GM21381 (cell line): ENCODE data around the gene ETNPPL.

Experiments
- ATAC-seq: cut with Tn5 transposase; IDR thresholded peaks from one replicate; pipeline ENCODE4 v1.9.1; 2021; ENCODE audit warnings: mild to moderate bottlenecking, moderate library complexity; ENCODE audit not compliant: unreplicated experiment

The ETNPPL gene

DNA sequence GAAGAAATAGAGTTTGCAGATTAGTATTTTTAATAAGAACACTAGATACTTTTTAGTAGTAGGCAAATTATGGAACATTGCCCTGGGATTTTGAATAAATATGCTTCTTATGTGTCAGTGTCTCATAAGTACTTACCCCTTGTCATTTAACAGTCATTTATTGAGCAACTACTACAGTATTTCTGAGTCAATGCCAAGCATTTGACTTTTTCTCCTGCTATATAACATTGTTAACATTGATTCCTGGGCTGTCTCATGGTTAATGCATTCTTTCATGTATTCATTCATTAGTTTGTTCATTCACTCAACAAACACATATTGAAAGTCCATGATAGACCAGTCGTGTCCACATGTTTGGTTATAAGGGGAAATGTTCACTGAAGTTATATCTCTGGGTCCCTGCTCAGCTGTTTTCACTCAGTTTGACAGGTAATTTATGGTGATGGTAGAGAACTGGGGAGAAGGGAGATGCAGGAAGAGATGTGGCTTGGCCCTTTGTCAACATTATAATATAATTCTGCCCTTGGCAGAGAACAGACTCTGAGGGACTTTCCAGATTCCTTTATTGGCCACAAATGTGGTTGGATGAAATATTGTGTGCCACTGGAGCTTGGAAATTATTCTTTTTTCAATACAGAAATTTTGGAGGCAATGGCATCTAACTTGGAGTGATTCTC lies 62.6 kb downstream of the ETNPPL start:
- ATAC-seq: no peak

DNA sequence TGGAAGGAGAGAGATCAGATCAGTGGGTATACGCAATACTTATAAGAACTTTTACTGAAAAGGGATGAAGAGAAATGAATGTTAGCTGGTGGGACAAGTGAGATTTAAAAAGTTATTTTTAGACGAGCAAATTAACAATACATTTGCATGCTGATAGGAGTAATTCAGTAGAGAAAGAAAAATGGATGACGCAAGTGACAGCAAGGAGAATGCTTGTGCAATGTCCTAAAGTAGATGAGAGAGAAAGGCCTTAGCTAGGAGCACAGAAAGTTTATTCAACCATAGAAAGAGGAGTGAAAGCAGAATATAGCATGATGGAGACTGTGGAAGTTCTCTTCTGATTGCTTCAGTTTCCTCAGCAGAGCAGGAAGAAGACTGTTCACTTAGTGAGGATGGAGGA lies 66.7 kb downstream of the ETNPPL start:
- ATAC-seq: no peak

- no peak for ATAC-seq
Measured at GRCh38 chr4:108695062-108695461, 67.8 kb downstream of the ETNPPL start.

GRCh38 chr4:108694423-108694822 lies 68.4 kb downstream of the ETNPPL start:
- no peak for ATAC-seq

DNA sequence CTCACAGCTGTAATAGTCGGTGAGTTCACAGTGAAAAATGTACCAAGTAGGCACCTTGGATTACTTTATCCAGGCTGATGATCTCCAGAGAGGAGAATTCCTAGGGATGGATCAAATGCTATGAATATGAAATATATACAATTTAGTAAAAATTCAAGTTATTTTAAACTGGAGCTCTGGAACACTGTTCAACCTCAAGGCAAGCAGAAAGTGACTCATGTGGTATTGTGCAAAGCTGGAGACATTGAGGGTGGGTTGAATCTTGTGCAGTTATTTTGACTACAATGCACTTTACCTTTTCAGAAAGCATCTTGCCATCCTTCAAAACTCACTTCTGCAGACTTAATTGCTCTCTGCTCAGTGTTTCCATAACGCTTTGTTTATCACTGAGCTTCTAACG lies 69.0 kb downstream of the ETNPPL start:
- no peak for ATAC-seq

GRCh38 chr4:108693211-108693610 lies 69.6 kb downstream of the ETNPPL start:
- no peak for ATAC-seq
